Hematopoietic multipotent progenitor cell treated with erythropoietin and hydrocortisone succinate and interleukin-3 and kit ligand, for 4 days (in vitro differentiated cells): Measurements from ENCODE around the gene ADCK1.

ENCODE experiments used
- DNase-seq: peaks from one replicate; pipeline ENCODE4 v3.0.0-alpha.2; 2015

Gene ADCK1

GRCh38 chr14:77961847-77962580 lies 162.1 kb downstream of the ADCK1 start:
- DNase-seq = peak; percentile 20

- no peak for DNase-seq
Measured at GRCh38 chr14:77962731-77963520, 163.0 kb downstream of the ADCK1 start.

GRCh38 chr14:77964586-77964985 lies 164.7 kb downstream of the ADCK1 start:
- peak; percentile 42 for DNase-seq

GRCh38 chr14:77965050-77965449 lies 165.1 kb downstream of the ADCK1 start:
- DNase-seq = no peak

- peak; percentile 82 for DNase-seq
Measured at GRCh38 chr14:77965919-77966435, 166.1 kb downstream of the ADCK1 start.

- no peak for DNase-seq
Measured at GRCh38 chr14:77967110-77967509, 167.2 kb downstream of the ADCK1 start.

GRCh38 chr14:77970646-77971045 lies 170.7 kb downstream of the ADCK1 start:
- DNase-seq = peak; percentile 50

- no peak for DNase-seq
Measured at GRCh38 chr14:77973246-77973645, 173.3 kb downstream of the ADCK1 start.

- no peak for DNase-seq
Measured at GRCh38 chr14:77976591-77976990, 176.7 kb downstream of the ADCK1 start.

GRCh38 chr14:77979171-77979570 lies 179.3 kb downstream of the ADCK1 start:
- DNase-seq = no peak

- peak; percentile 76 for DNase-seq
Measured at GRCh38 chr14:77979666-77980351, 179.9 kb downstream of the ADCK1 start.

GRCh38 chr14:77980475-77981321 lies 180.8 kb downstream of the ADCK1 start:
- peak; percentile 57 for DNase-seq
